AG10803 (cell line): ENCODE results near the gene ESPL1.

Experiments
- DNase-seq: peaks from one replicate; pipeline ENCODE4 v3.0.0; 2010; ENCODE audit warnings: low read depth
- H3K4me3 ChIP-seq: 2 replicates; pipeline ENCODE4 v1.5.1; 2011; ENCODE audit warnings: mild to moderate bottlenecking, low read length, control low read depth
- TF ChIP-seq, protein P1 (sequence below): conservative IDR thresholded peaks from 2 replicates; pipeline ENCODE4 v1.5.1; 2011; ENCODE audit warnings: mild to moderate bottlenecking, low read length, control low read depth, inconsistent platforms

Gene ESPL1

DNA sequence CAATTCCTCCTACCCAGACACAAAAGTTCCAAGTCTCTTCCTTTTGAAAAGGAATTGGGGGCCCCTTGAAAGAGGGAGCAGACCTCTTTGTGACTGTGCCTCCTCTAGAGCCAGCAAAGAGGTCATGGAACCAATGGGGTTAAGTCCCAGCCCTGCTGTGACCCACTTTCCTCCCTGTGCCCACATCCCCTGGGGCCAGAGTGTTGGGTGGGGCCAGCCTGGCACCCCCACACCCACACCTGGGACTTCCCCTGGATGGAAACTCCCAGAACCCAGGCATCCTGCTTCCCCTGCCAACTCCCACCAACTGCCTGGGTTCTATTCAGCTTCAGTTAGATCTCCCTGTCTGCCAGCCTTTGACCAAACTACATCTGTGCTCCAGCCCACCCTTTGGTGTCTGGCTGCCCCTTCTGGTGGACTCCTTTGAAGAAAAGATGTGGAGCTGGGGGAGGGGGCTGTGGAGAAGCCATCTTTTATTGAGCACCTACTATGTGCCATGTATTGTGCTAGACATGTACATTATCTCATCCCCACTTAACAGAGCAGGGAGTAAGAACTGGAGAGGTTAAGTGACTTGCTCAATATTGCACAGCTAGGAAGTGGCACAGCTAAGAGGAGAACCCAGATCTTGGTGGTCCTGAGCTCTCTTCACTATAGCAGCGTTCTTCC, 31.5 kb upstream of the ESPL1 start:
- TF ChIP-seq, protein P1, sequence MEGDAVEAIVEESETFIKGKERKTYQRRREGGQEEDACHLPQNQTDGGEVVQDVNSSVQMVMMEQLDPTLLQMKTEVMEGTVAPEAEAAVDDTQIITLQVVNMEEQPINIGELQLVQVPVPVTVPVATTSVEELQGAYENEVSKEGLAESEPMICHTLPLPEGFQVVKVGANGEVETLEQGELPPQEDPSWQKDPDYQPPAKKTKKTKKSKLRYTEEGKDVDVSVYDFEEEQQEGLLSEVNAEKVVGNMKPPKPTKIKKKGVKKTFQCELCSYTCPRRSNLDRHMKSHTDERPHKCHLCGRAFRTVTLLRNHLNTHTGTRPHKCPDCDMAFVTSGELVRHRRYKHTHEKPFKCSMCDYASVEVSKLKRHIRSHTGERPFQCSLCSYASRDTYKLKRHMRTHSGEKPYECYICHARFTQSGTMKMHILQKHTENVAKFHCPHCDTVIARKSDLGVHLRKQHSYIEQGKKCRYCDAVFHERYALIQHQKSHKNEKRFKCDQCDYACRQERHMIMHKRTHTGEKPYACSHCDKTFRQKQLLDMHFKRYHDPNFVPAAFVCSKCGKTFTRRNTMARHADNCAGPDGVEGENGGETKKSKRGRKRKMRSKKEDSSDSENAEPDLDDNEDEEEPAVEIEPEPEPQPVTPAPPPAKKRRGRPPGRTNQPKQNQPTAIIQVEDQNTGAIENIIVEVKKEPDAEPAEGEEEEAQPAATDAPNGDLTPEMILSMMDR: no peak
- DNase-seq: no peak

DNA sequence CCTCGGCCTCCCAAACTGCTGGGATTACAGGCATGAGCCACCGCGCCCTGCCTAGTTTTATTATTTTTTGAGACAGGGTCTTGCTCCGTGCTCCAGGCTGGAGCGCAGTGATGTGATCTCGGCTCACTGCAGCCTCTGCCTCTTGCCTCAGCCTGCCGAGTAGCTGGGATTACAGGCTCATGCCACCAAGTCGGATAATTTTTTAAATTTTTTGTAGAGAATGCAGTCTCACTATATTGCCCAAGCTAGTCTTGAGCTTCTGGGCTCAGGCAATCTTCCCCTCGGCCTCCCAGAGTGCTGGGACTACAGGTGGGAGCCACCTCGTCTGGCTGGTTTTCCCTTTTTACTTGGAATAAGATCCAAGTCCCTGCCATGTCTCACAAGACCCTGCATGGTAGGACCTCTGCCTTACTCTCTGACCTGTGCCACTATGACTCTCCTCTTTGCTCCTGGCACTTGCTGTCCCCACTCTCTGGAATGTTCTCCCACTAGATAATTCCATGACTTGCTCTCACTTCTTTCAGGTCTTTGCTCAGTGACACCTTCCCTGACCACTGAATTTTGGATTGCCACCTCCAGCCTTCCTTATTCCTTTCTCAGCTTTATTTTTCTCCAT, 28.3 kb upstream of the ESPL1 start:
- TF ChIP-seq, protein P1: no peak
- DNase-seq: no peak
- no peak overlapping the region for H3K4me3 ChIP-seq

More for the DNA sequence above, 31.5 kb upstream of the ESPL1 start:
- H3K4me3 ChIP-seq: no peak overlapping the region

DNA sequence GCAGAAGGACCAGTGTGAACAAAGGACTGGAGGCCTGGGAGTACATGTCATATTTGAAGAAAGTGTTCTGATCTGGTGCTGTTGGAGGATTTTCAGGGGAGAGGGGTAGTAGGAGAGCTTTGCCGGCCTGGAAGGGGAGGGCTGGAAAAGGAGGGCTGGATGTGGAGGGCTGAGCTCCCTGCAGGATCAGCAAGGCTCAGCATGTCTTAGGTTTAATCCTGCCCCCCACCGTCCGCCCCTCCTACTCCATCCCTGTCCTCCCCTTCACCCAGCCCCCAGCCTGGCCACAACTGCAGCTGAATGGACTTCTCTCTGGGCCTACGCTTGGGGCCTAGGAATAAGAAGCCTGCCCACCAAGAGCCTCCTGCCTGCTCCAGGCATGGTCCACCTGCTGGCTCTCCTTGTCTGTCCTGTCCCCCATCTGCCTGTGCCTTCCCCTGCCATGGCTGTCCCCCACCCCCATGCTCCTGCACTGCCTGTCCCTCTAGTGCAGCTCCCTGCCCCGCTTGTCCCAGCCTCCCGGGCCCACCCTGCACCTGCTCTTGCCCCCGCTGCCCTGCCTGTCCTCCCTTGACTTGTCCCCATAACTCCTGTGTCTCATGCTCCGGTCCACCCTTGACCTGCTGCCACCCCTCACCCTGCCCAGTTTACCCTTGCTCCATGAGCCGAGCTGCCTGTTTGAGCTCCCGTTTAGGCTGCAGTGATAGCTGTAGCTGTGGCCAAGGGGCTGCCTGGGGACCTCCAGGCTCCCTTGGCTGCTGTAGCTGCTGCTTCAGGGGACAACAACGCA, 26.3 kb upstream of the ESPL1 start:
- H3K4me3 ChIP-seq: no peak overlapping the region
- TF ChIP-seq, protein P1: no peak
- no peak for DNase-seq

DNA sequence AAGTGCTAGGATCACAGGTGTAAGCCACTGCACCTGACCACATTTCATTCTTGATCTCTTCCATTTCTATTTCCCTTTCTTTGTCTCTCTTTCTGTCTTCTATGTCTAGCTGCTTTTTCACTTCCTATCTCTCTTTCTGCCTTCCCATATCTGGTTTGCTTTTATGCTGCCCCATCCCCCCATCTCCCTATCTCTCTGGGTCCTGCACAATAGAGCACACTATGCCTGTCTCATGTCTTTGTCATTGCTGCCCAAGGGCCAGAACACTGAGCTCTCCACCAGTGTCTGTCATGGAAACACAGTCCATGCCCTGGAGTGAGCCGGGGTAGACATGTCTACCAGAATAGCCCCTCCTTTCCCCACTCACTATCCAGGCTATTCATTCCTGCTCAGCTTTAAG, 23.8 kb upstream of the ESPL1 start:
- TF ChIP-seq, protein P1: no peak

DNA sequence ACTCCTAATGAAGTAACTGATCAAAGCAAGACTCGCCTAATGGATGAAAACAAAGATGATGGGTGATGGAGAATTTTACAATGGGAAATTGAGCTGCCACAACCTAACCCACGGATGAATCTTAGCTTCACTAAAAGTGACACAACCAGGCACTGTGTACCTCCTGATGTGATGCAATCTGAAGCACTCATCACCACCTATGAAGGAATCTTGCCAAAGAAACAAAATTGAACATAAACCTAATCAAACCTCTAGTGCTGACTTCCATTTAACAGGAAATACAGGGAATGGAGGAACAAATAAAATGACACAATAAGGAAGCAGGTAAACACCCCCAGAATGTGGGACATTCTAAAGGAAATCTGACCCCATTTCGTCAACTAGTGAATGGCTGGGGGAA, 22.8 kb upstream of the ESPL1 start:
- TF ChIP-seq, protein P1: no peak
- no peak for DNase-seq
- no peak overlapping the region for H3K4me3 ChIP-seq

More for the DNA sequence above, 23.8 kb upstream of the ESPL1 start:
- DNase-seq: no peak
- no peak overlapping the region for H3K4me3 ChIP-seq

DNA sequence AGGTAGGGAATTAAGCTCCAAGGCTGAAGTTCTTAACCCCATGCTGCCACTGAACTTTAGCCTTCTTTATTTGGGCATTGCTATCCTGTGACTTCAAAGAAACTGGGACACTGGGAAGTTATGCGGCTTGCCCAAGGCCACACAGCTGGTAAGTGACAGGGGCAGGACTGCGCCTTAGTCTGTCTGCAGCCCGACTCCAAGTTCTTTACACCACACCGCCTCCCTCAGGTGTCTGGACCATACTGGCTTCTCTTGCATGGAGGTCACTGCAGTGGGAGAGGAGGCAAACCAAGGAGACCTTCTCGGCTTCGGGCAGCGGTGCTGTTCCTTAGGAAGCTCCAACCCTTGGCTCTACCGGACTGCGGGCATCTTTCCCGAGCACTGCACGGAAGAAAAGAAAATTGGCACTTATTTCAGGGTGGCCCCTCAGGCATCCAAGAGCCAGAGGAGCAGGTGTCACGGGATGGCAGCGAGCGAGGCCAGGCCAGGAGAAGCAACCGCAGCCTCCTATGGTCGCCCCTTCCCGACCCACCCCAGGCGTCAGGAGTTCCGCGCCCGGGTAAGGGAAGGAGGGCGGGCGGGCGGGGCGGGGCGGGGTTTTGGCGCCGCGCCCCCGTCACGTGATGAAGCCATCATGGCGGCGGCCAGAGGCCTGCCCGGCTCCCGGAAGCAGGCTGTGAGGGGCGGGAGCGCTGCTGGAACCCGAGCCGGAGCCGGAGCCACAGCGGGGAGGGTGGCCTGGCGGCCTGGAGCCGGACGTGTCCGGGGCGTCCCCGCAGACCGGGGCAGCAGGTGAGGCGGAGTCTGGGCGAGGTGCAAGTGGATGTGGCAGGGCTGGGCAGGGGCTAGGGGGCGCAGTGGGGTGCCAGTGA, 16.4 kb upstream of the ESPL1 start:
- TF ChIP-seq, protein P1: peak; percentile 55
- peak; percentile 67 for DNase-seq
- H3K4me3 ChIP-seq: peak overlapping the region; percentile 82
